GM21576 (cell line): ENCODE data around the gene OR10H5.
"Not testable (repeated sequence)": the region's sequence is repeated elsewhere in the genome, so short reads cannot be mapped to it uniquely, and the experiment has no call there.

Source experiments
- ATAC-seq: cut with Tn5 transposase; IDR thresholded peaks from one replicate; pipeline ENCODE4 v1.9.1; 2021; ENCODE audit warnings: mild to moderate bottlenecking, moderate library complexity; ENCODE audit not compliant: unreplicated experiment

Gene OR10H5

GRCh38 chr19:15810335-15810734 is 22.9 kb downstream of the OR10H5 start:
- no peak for ATAC-seq

DNA sequence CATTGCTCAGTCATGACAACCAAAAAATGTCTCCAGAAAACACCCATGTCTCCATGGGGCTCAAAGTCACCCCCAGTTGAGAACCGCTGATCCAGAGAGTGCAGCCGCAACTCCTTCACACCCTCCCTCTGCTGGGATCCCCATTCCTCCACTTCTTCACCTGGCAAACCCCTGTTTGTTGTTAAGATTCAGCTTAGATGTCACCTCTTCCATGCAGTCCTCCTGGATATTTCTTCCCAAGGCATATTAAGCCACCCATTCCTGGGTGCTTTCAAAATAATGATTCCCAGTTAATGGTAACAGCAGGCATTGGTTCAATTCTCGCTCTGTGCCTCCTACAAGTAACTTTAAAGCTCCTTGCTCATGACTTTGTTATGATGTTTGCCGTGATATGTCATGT is 24.0 kb downstream of the OR10H5 start:
- no peak for ATAC-seq

- ATAC-seq = no peak
Observed at GRCh38 chr19:15812060-15812722, 24.7 kb downstream of the OR10H5 start.

DNA sequence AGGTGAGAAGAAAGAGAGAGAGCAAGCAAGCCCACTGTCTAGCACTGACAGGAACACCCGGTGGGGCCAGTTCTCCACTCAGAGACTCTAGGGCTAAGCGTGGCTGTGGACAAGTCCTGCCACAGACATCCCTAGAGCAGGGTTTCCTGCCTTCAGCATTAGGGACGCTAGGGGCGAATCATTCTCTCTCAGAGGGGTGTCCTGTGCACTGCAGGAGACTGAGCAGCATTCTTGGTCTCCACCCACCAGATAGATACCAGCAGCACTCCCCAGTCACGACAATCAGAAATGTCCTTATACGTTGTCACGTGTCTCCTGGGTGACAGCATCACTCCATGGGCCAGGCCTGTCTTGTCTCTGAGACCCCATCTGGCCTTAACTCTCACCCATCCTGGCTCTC is 26.5 kb downstream of the OR10H5 start:
- no peak for ATAC-seq

DNA sequence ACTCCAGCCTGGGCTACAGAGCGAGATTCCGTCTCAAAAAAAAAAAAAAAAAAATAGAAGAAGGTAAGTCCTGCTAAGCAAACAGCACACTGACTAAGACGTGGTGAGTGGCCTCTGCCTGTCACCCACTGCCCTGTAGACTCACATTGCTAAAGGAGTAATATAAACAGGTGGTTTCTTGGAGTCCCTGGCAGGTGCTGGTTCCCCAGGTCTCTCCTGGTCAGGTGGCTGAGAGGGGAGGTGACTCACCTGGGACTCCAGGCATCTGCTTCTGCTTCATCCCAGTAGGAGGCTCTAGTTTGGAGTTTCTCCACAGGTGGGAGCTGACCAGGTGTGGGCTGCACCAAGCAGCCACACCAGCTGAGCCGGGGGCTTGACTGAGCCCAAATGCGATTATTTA is 27.8 kb downstream of the OR10H5 start, which contains the start of gene OR10H1:
Gene OR10H1, minus strand, starts transcription at position 359 of the 400 bp plus-strand sequence. CDS start 7,627 bp downstream, outside the sequence.
- no peak for ATAC-seq

DNA sequence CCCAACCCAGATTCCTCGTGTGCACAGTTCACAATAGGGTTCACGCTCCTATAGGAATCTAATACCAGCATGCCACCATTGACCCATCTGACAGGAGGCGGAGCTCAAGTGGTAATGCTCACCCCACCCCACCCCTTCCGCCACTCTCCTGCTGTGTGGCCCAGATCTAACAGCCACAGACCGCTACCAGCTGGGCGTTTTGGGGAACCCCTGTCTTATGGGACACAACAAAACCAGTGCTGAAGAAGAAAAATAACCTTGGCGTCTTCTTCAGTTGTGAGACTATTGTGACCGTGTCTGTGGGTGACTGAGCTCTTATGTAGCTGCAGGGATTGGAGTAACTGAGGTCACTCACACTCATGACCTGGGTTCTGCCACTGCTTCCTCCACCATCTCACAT is 33.2 kb downstream of the OR10H5 start:
- no peak for ATAC-seq

DNA sequence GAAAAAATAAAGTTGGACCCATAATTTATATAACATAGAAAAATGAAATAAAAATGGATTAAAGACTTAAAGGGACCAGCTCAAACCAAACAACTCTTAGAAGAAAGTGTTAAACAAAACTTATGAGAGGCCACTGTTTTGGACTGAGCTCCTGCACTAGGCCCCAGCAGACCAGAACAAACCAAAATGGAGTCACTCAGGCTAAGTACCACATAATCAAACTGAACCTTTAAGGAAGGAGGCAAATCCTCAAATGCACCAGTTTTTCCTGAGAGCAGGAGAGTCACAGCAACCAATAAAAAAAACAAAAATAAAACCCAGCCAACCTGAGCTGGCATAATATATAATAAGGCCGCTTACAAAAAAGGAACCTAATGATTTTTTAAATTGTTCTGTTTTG is 38.3 kb downstream of the OR10H5 start:
- ATAC-seq = no peak

DNA sequence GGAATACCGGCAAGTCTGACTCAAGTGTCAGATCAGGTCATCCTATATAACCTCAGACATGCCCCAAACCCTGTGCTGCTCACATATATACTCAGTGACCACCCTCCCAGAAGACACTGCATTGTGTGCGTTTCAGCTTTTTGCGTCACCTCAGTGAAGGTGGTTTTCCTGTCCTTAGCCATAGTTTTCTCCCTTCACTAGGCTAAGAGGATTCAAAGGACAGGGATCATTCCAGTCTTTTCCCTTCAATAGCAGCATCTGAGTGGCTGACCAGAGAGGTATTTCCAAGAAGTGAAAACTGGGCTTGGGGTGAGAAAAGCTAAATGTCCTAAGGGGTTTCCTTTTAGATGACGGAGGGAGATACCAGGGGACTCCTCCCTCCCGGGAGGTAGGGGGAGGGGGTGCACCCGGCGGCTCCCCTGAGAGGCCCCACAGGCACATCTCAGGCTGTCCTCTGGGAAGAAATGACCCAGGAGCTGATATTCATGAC is 40.7 kb downstream of the OR10H5 start:
- ATAC-seq = no peak

DNA sequence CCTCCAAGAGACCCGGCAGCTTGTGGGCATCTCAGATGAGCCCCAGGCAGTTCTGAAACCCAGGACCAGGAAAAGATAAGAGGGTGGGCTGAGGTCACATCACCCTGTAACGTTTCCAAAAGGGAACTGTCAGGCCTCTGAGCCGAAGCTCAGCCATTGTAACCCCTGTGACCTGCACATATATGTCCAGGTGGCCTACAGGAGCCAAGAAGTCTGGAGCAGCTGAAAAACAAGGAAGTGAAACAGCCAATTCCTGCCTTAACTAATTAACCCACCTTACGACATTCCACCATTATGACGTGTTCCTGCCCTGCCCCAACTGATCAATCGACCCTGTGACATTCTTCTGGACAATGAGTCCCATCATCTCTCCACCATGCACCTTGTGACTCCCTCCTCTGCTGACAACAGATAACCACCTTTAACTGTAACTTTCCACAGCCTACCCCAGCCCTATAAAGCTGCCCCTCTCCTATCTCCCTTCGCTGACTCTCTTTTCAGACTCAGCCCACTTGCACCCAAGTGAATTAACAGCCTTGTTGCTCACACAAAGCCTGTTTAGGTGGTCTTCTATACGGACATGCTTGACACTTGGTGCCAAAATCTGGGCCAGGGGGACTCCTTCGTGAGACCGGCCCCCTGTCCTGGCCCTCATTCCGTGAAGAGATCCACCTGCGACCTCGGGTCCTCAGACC is 41.3 kb downstream of the OR10H5 start:
- not testable (repeated sequence) for ATAC-seq

DNA sequence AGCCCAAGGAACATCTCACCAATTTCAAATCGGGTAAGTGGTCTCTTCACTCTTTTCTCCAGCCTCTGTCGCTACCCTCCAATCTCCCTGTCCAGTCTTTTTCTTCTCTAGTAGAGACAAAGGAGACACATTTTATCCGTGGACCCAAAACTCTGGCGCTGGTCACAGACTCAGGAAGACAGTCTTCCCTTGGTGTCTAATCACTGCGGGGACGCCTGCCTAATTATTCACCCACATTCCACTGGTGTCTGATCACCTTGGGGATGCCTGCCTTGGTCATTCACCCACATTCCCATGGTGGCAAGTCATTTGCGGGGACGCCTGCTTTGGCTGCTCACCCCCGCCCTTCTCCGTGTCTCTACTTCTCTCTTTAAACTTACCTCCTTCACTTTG is 41.8 kb downstream of the OR10H5 start:
- ATAC-seq = no peak

DNA sequence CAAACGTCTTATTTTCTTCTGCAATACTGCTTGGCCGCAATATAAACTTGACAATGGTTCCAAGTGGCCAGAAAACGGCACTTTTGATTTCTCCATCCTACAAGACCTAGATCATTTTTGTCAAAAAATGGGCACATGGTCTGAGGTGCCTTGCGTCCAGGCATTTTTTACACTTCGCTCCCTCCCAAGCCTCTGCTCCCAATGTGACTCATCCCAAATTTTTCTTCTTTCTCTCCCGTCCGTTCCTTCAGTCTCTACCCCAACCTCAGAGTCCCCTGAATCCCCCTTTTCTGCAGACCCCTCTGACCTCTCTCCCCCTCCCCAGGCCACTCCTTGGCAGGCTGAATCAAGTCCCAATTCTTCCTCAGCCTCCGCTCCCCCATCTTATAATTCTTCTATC is 42.3 kb downstream of the OR10H5 start:
- no peak for ATAC-seq

DNA sequence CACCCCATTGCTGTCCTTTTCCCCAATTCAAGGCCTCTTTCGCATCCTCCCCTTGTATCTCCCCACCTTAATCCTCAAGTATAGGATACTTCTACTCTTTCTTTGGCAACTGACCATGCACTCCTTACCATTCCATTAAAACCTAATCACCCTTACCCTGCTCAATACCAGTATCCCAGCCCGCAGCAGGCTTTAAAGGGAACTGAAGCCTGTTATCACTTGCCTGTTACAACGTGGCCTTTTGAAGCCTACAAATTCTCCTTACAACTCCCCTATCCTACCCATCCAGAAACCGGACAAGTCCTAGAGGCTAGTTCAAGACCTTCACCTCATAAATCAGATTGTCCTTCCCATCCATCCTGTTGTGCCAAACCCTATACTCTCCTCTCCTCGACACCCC is 44.2 kb downstream of the OR10H5 start:
- ATAC-seq = no peak

- ATAC-seq = not testable (repeated sequence)
Observed at GRCh38 chr19:15834232-15834631, 46.8 kb downstream of the OR10H5 start.

GRCh38 chr19:15835565-15836329 is 48.3 kb downstream of the OR10H5 start:
- ATAC-seq = not testable (repeated sequence)

DNA sequence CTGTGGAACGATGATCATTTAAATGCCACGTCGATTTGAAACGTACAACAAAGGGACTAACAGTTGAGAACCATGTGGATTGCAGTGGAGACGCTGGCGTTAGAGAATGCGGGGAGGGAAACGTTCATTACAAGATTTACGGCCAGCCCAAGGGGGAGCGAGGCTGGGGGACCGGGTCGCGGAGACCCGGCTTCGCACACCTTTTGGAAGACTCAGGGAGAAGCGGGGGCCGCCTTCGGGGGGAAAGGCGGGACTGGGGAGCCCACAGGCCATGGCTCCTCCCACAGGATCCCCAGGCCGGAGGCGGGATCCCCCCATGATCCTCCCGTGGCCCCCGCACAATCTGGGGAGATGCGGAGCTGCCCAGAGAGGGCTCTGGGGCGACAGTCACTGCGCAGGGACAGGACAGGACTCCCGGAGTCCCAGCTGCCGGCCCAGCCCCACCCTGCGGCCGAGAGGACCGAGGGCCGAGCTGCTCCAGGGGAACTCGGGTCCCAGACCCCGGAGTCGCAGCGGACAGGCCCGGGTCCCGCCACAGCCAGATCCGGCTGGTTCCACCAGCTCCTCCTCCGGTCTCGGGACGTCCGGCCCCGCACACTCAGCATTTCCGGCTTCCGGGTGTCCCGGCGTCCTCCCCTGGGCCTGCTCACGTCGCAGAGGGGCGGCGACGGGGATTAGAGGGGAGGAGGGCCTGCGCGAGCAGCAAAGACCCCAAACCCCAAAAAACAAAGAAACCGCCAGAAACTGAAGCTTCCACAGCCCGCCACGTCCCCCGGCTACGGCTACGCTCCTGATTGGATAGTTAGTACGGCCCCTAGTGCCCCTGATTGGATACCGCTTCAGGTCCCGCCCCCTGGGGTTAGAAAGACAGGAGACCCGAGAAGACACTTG is 49.1 kb downstream of the OR10H5 start:
- ATAC-seq = peak; percentile 91

GRCh38 chr19:15837221-15837731 is 49.8 kb downstream of the OR10H5 start:
- no peak for ATAC-seq

GRCh38 chr19:15838351-15838750 is 50.9 kb downstream of the OR10H5 start:
- no peak for ATAC-seq

DNA sequence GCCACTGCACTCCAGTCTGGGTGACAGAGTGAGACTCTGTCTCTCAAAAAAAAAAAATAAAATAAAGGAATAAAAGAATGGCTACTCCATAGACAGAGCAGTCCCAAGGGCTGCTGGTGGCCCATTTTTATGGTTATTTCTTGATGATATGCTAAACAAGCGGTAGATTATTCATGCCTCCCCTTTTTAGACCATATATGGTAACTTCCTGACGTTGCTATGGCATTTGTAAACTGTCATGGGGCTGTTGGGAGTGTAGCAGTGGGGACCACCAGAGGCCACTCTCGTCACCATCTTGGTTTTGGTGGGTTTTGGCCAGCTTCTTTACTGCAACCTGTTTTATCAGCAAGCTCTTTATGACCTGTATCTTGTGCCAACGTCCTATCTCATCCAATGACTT is 52.4 kb downstream of the OR10H5 start:
- ATAC-seq = not testable (repeated sequence)

- ATAC-seq = no peak
Observed at GRCh38 chr19:15840833-15841232, 53.4 kb downstream of the OR10H5 start.

- no peak for ATAC-seq
Observed at GRCh38 chr19:15841875-15842569, 54.6 kb downstream of the OR10H5 start.
